ENCODE data around the gene ZNF490. TPM values are rescaled to one million over a fixed set of nuclear protein-coding genes. Genes with fewer than 3 reads are reported as not detected.

The ZNF490 gene
- 3.0 and 4.3 TPM in 2 replicates for total RNA-seq

GRCh38 chr19:12610540-12611360, at the start of gene ZNF490, which contains the start of gene ZNF791:
Gene ZNF490 (minus strand): TSS chr19:12610813. CDS start chr19:12610680, 133 bp downstream.
Gene ZNF791 (plus strand): TSS chr19:12610920. CDS start chr19:12611080, 160 bp downstream.

GRCh38 chr19:12551060-12551832, 59.4 kb downstream of the ZNF490 start, which contains the start of gene ZNF564:
Gene ZNF564 (minus strand): TSS chr19:12551482. CDS start chr19:12551332, 150 bp downstream.

Other genes starting within 250 kb of the ZNF490 start
- gene ZNF442, start 245.1 kb downstream of the ZNF490 start, total RNA-seq: 0.37 and 0.56 TPM in 2 replicates
- gene ZNF799, start 209.5 kb downstream of the ZNF490 start, total RNA-seq: 1.6 and 2.6 TPM in 2 replicates
- gene ZNF443, start 169.8 kb downstream of the ZNF490 start, total RNA-seq: 1.6 and 1.7 TPM in 2 replicates
- gene ZNF709, start 126.0 kb downstream of the ZNF490 start, total RNA-seq: 0.23 and 0.56 TPM in 2 replicates
- gene ZNF564, start 59.3 kb downstream of the ZNF490 start, total RNA-seq: 2.3 and 3.7 TPM in 2 replicates
- gene ZNF791, start 107 bp upstream of the ZNF490 start, total RNA-seq: 9.0 and 9.2 TPM in 2 replicates
- gene MAN2B1, start 55.9 kb upstream of the ZNF490 start, total RNA-seq: 39.4 and 43.9 TPM in 2 replicates
- 6.2 and 10.6 TPM in 2 replicates for gene WDR83, start 56.0 kb upstream of the ZNF490 start, total RNA-seq
- 63.6 and 81.8 TPM in 2 replicates for gene DHPS, start 71.1 kb upstream of the ZNF490 start, total RNA-seq
- gene GNG14, start 77.2 kb upstream of the ZNF490 start, total RNA-seq: not detected in 2 replicates
- 15.8 and 23.4 TPM in 2 replicates for gene FBXW9, start 85.8 kb upstream of the ZNF490 start, total RNA-seq
- 36.6 and 41.9 TPM in 2 replicates for gene TNPO2, start 113.1 kb upstream of the ZNF490 start, total RNA-seq
- 284 and 434 TPM in 2 replicates for gene TRIR, start 123.9 kb upstream of the ZNF490 start, total RNA-seq
- gene GET3, start 126.7 kb upstream of the ZNF490 start, total RNA-seq: 64.1 and 82.2 TPM in 2 replicates
- not detected in 2 replicates for gene BEST2, start 141.0 kb upstream of the ZNF490 start, total RNA-seq
- gene HOOK2, start 164.7 kb upstream of the ZNF490 start, total RNA-seq: 25.5 and 32.4 TPM in 2 replicates
- gene JUNB, start 180.7 kb upstream of the ZNF490 start, total RNA-seq: 514 and 542 TPM in 2 replicates
- gene PRDX2, start 191.0 kb upstream of the ZNF490 start, total RNA-seq: 476 and 536 TPM in 2 replicates
- gene THSD8, start 191.3 kb upstream of the ZNF490 start, total RNA-seq: not detected in 2 replicates
- gene RNASEH2A, start 195.8 kb upstream of the ZNF490 start, total RNA-seq: 39.0 and 42.2 TPM in 2 replicates
- not detected in 2 replicates for gene RTBDN, start 223.8 kb upstream of the ZNF490 start, total RNA-seq
- 0.23 and 0.42 TPM in 2 replicates for gene MAST1, start 227.7 kb upstream of the ZNF490 start, total RNA-seq